HCT116 (cell line): ENCODE measurements around the gene OR52B2. TPM values are rescaled to one million over a fixed set of nuclear protein-coding genes. Genes with fewer than 3 reads are reported as not detected.

Experiments used
- ATAC-seq: fragments of 200-7000 bp; cut with Tn5 transposase; 2 replicates; pipeline ENCODE4 v1.9.1; 2020; ENCODE audit warnings: mild to moderate bottlenecking, moderate library complexity
- BruUV-seq: library from RNA; stranded (reverse); fragments of 400-500 nt; replicated peaks from 2 replicates; lab custom pipeline; 2021; lab: Mats Ljungman, UMichigan
- CTCF ChIA-PET: fragments of 300-600 bp; sonication (Branson Sonifier 250); formaldehyde crosslinking; loops from one replicate; lab custom pipeline; 2021; ENCODE audit warnings: antibody characterized with exemption; lab: Charles Lee
- POLR2A ChIA-PET: fragments of 300-600, 350-600 bp; sonication (Branson Sonifier 250); formaldehyde crosslinking; loops from one replicate; lab custom pipeline; 2021; ENCODE audit warnings: antibody characterized with exemption; lab: Charles Lee
- RAD21 ChIA-PET, 2 experiments: fragments of 300-600 bp; sonication (Branson Sonifier 250); formaldehyde crosslinking; loops; one replicate each; lab custom pipeline; 2023; ENCODE audit warnings: low total read pairs in 2 of 2; ENCODE audit not compliant: uncharacterized antibody in 2 of 2, unreplicated experiment in 2 of 2, low non-redundant PET in 1 of 2; lab: Charles Lee
- DNase-seq: peaks from one replicate; pipeline ENCODE4 v3.0.0-alpha.2; 2010; ENCODE audit warnings: low read depth, low spot score
- H2AFZ ChIP-seq: fragments of 200-600 bp; shearing (Covaris generic), sonication (generic); 2 replicates; pipeline ENCODE4 v1.6.1; 2017; ENCODE audit warnings: low read depth, mixed run types, mixed read lengths, antibody characterized with exemption, low read length; ENCODE audit not compliant: poor library complexity, severe bottlenecking
- H3K27ac ChIP-seq: 2 replicates; pipeline ENCODE4 v1.5.1; 2012; ENCODE audit warnings: low read depth, low read length
- H3K27me3 ChIP-seq: fragments of 200-600 bp; sonication (generic); 2 replicates; pipeline ENCODE4 v1.6.1; 2016; ENCODE audit warnings: mixed run types, low read length, mixed read lengths; ENCODE audit not compliant: insufficient read depth
- H3K36me3 ChIP-seq, 2 experiments: fragments of 200-500 bp in 1 of 2; fragments of 200-600 bp in 1 of 2; sonication (Bioruptor generic) in 1 of 2; sonication (generic) in 1 of 2; 2 replicates each; pipeline versions ENCODE4 v1.5.1 to v1.6.1; 2014 to 2016; ENCODE audit warnings: low read length in 2 of 2, inconsistent platforms in 1 of 2, mixed read lengths in 1 of 2, mixed run types in 1 of 2; ENCODE audit not compliant: insufficient read depth in 2 of 2, control insufficient read depth in 1 of 2
- H3K4me1 ChIP-seq, 2 experiments: fragments of 200-600 bp in 1 of 2; sonication (generic) in 1 of 2; 2 replicates each; pipeline versions ENCODE4 v1.5.1 to v1.6.1; 2012 to 2017; ENCODE audit warnings: low read length in 2 of 2, inconsistent platforms in 1 of 2, mild to moderate bottlenecking in 1 of 2, mixed read lengths in 1 of 2, mixed run types in 1 of 2, moderate library complexity in 1 of 2; ENCODE audit not compliant: insufficient read depth in 2 of 2, control insufficient read depth in 1 of 2
- H3K4me2 ChIP-seq: fragments of 200-600 bp; sonication (generic); 2 replicates; pipeline ENCODE4 v1.6.1; 2017; ENCODE audit warnings: mixed run types, low read length, mixed read lengths
- H3K4me3 ChIP-seq, 2 experiments: fragments of 200-600 bp in 1 of 2; sonication (generic) in 1 of 2; replicated peaks in 1 of 2; 2 replicates each; pipeline ENCODE4 v1.5.1; 2011 to 2016; ENCODE audit warnings: low read length in 2 of 2, control low read depth in 1 of 2, low read depth in 1 of 2, mild to moderate bottlenecking in 1 of 2, mixed read lengths in 1 of 2, mixed run types in 1 of 2
- H3K79me2 ChIP-seq: fragments of 200-600 bp; sonication (generic); 2 replicates; pipeline ENCODE4 v1.6.1; 2017; ENCODE audit warnings: mild to moderate bottlenecking, mixed run types, low read length, moderate library complexity, mixed read lengths; ENCODE audit not compliant: insufficient read depth
- H3K9ac ChIP-seq: fragments of 200-600 bp; sonication (generic); 2 replicates; pipeline ENCODE4 v1.6.1; 2016; ENCODE audit warnings: low read length, mixed read lengths
- H3K9me2 ChIP-seq: fragments of 200-600 bp; sonication (generic), shearing (Covaris generic); 2 replicates; pipeline ENCODE4 v1.6.1; 2017; ENCODE audit warnings: mixed run types, mild to moderate bottlenecking, moderate library complexity; ENCODE audit not compliant: insufficient read depth
- H3K9me3 ChIP-seq, 2 experiments: fragments of 200-500 bp in 1 of 2; fragments of 200-600 bp in 1 of 2; sonication (Bioruptor generic) in 1 of 2; sonication (generic) in 1 of 2; 2 replicates each; pipeline ENCODE4 v1.6.1; 2014 to 2017; ENCODE audit warnings: low read length in 2 of 2, mixed read lengths in 2 of 2, inconsistent platforms in 1 of 2, low read depth in 1 of 2, mild to moderate bottlenecking in 1 of 2, mixed run types in 1 of 2, moderate library complexity in 1 of 2; ENCODE audit not compliant: control insufficient read depth in 1 of 2, insufficient read depth in 1 of 2
- H4K20me1 ChIP-seq: fragments of 200-600 bp; sonication (generic), shearing (Covaris generic); 2 replicates; pipeline ENCODE4 v1.6.1; 2017; ENCODE audit warnings: mixed run types, mild to moderate bottlenecking, moderate library complexity; ENCODE audit not compliant: insufficient read depth
- CEBPB ChIP-seq: IDR thresholded peaks from 2 replicates; pipeline ENCODE4 v1.6.1; 2012; ENCODE audit warnings: low read depth
- EZH2phosphoT487 ChIP-seq: fragments of 200-600 bp; IDR thresholded peaks from 2 replicates; pipeline ENCODE4 v1.6.1; 2018; ENCODE audit warnings: antibody characterized with exemption, borderline replicate concordance
- FOSL1 ChIP-seq: IDR thresholded peaks from 2 replicates; pipeline ENCODE4 v1.6.1; 2012; ENCODE audit warnings: low read depth
- JUND ChIP-seq: IDR thresholded peaks from 2 replicates; pipeline ENCODE4 v1.6.1; 2012
- POLR2A ChIP-seq: IDR thresholded peaks from 2 replicates; pipeline ENCODE4 v1.7.0; 2011; ENCODE audit warnings: borderline replicate concordance; ENCODE audit not compliant: insufficient read depth, insufficient read length; ENCODE audit errors: extremely low read depth
- POLR2AphosphoS5 ChIP-seq: IDR thresholded peaks from 2 replicates; pipeline ENCODE4 v1.6.1; 2011; ENCODE audit warnings: mild to moderate bottlenecking, low read depth, low read length, moderate library complexity
- RAD21 ChIP-seq: IDR thresholded peaks from 2 replicates; pipeline ENCODE4 v1.6.1; 2012; ENCODE audit warnings: low read depth, mild to moderate bottlenecking
- SIN3A ChIP-seq: IDR thresholded peaks from 2 replicates; pipeline ENCODE4 v1.6.1; 2012; ENCODE audit warnings: low read depth
- SP1 ChIP-seq: IDR thresholded peaks from 2 replicates; pipeline ENCODE4 v1.6.1; 2012; ENCODE audit warnings: low read depth
- TCF7L2 ChIP-seq: IDR thresholded peaks from 2 replicates; pipeline ENCODE4 v1.7.0; 2011; ENCODE audit warnings: borderline replicate concordance, inconsistent platforms; ENCODE audit not compliant: insufficient read depth, insufficient read length; ENCODE audit errors: extremely low read depth
- intact Hi-C: fragments of 100-400 bp; cut with micrococcal nuclease; formaldehyde crosslinking; loops from 2 replicates; pipeline ENCODE4 v1.10.0; 2022
- total RNA-seq: library from RNA; stranded (reverse); gene quantifications from one replicate; pipeline ENCODE4 v1.2.1, GENCODE V29; 2021; ENCODE audit not compliant: unreplicated experiment
- TF ChIP-seq, protein P1 (sequence below): IDR thresholded peaks from 2 replicates; pipeline ENCODE4 v1.6.1; 2012
- TF ChIP-seq, protein P2 (sequence below): IDR thresholded peaks from 2 replicates; pipeline ENCODE4 v1.6.1; 2011; ENCODE audit warnings: mild to moderate bottlenecking, low read length, moderate library complexity; ENCODE audit not compliant: insufficient replicate concordance; ENCODE audit errors: extremely low read depth

OR52B2 gene
- total RNA-seq, 1 experiment from 2014 or later, result not detected

DNA sequence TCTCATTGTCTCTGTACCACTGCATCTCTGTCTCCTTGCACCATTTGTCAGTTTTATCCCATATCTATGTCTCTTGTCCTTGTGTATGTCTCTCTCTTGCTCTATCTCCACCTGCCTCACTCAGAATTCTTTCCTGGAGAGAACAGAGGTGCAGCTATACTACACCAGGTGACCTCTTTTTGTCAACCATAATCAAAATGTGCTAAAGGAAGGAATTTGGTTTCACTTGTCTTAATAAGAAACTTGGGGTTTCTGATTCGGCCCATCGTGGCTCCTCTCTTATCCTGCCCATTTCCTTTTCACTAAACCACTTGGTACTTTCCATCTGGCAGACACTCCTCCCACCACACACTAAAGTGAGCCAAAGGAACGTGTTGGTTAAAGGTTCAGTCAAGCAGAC, 33.2 kb upstream of the OR52B2 start (continued):
- no peak for TF ChIP-seq EZH2phosphoT487
- TF ChIP-seq SIN3A, result no peak
- TF ChIP-seq TCF7L2, result no peak
- TF ChIP-seq, protein P1, sequence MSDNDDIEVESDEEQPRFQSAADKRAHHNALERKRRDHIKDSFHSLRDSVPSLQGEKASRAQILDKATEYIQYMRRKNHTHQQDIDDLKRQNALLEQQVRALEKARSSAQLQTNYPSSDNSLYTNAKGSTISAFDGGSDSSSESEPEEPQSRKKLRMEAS, result no peak
- no peak for TF ChIP-seq RAD21
- no peak for TF ChIP-seq JUND
- TF ChIP-seq SP1, result no peak

DNA sequence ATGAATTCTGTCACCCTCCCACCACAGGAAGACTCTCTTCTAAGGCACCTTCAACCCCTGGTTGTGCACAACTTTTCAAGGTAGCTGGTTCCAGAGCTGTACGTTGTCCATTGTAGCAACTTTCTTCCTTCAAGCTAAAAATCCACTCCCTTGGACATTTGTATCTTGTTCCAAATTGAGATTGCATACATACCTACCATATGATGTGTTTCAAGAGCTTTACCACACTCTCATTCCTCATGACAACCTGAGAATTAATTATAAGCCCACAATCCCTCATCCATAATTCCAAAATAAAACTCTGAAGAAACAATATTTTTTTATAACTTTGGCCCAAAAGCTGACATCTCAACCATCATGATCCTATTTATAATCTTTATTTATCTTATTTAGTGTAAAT, 31.9 kb upstream of the OR52B2 start:
- TF ChIP-seq JUND, result no peak
- TF ChIP-seq FOSL1, result no peak
- TF ChIP-seq, protein P1, result no peak
- no peak for TF ChIP-seq SP1
- no peak for TF ChIP-seq POLR2AphosphoS5
- TF ChIP-seq CEBPB, result no peak
- no peak for TF ChIP-seq POLR2A
- TF ChIP-seq, protein P2, sequence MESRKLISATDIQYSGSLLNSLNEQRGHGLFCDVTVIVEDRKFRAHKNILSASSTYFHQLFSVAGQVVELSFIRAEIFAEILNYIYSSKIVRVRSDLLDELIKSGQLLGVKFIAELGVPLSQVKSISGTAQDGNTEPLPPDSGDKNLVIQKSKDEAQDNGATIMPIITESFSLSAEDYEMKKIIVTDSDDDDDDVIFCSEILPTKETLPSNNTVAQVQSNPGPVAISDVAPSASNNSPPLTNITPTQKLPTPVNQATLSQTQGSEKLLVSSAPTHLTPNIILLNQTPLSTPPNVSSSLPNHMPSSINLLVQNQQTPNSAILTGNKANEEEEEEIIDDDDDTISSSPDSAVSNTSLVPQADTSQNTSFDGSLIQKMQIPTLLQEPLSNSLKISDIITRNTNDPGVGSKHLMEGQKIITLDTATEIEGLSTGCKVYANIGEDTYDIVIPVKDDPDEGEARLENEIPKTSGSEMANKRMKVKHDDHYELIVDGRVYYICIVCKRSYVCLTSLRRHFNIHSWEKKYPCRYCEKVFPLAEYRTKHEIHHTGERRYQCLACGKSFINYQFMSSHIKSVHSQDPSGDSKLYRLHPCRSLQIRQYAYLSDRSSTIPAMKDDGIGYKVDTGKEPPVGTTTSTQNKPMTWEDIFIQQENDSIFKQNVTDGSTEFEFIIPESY, result no peak
- Histone ChIP-seq H3K9me3 (no peaks in the 10 kb centered on the region), H3K36me3 (no peaks in the 10 kb centered on the region; a peak in 1 of 4 replicates), H2AFZ (no peak overlapping the region), H3K4me2 (no peak overlapping the region), H3K27ac (no peak overlapping the region), H3K79me2 (no peaks in the 10 kb centered on the region), H4K20me1 (no peaks in the 10 kb centered on the region), H3K9me2 (no peaks in the 10 kb centered on the region), H3K9ac (no peak overlapping the region), H3K27me3 (peaks cover 14% of the 10 kb centered on the region; the same call in 1 of the 2 replicates), H3K4me1 (no peaks in the 10 kb centered on the region), H3K4me3 (no peak overlapping the region)
- intact Hi-C loops, result no loop called here
- DNase-seq (no peak), ATAC-seq (no peak)
- no TSS peak for BruUV-seq
- ChIA-PET POLR2A (no interaction called here), CTCF (interaction anchor here (1.1 kb wide), 2 partner anchors 48 to 80 kb away, joined by 3 read pairs; no protein-coding TSS in a partner anchor), RAD21 (no interaction called here)
